ENCODE results near the gene BRD4. TPM values are rescaled to one million over a fixed set of nuclear protein-coding genes. Genes with fewer than 3 reads are reported as not detected.

BRD4 gene
- total and polyA plus RNA-seq, 2 donors, result 7.6 to 26.0 TPM

DNA sequence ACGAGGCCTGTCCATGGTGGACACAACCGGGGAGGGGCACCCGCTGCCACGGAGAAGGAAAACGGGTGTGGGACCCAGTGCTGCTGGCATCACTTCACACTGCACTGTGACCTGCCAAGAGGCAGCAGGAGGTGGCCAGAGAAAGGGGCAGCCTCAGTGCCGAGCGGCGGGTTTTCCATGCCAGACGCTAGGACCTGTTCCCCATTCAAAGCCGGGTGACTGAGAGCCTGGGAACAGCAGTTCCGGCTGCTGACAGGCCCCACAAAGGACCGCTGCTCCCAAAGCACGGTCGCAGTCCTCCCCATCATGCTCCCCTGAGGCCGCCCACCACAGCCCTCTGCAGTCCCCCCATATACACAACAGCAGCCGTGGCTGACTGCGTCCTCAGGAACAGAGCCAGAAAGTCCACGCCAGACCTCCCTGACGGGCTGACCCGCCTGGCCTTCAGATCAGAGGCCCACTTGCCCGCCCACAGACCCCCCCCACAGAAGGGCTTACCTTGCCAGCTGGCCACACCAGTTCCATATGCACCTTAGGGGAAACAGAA is 41.8 kb upstream of the BRD4 start:
- Histone ChIP-seq H3K9me3 (ENCODE audit: control insufficient read depth in 2 of 2, insufficient read depth in 1 of 2, low read length in 1 of 2) (no peaks in the 10 kb centered on the region), H3K27ac (ENCODE audit: low read depth in 1 of 2, low read length in 1 of 2) (no peak overlapping the region), H3K4me1 (ENCODE audit: control insufficient read depth in 2 of 2, insufficient read depth in 2 of 2, low read length in 2 of 2) (peaks cover 6 to 15% of the 10 kb centered on the region in 2 donors), H3K4me3 (ENCODE audit: low read length in 2 of 2) (no peak overlapping the region), H3K27me3 (ENCODE audit: control insufficient read depth in 2 of 2, insufficient read depth in 1 of 2, low read length in 1 of 2) (no peaks in the 10 kb centered on the region), H3K36me3 (ENCODE audit: control insufficient read depth in 2 of 2, insufficient read depth in 2 of 2, low read length in 1 of 2) (peaks cover 58 to 61% of the 10 kb centered on the region in 2 donors)
- WGBS, result 91% methylated on average over 21 of the region's 21 CpGs
- no peak for DNase-seq (ENCODE audit: low read depth in 6 of 9, low spot score in 9 of 9)

DNA sequence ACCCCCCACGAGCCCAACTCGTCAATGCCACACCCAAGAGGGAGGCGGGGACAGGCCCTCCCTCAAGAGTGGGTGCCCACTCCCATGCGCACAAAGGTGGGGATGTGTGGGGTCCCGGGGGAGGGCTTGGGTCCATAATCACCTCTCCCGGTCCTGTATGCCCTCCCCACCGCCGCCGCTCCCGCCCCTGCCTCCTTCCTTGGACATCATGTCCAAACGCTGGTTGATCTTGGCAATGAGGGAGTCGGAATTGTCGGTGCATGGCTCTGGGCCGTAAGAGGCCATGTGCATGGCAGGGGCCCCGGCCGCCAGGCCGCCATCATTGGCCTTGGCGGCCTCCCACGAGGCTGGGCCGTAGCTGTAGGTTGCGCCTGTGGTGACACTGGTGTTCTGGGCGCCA is 41.3 kb upstream of the BRD4 start:
- H3K27ac ChIP-seq (ENCODE audit: low read depth in 1 of 2, low read length in 1 of 2), result no peak overlapping the region
- peaks cover 63 to 66% of the 10 kb centered on the region in 2 donors for H3K36me3 ChIP-seq (ENCODE audit: control insufficient read depth in 2 of 2, insufficient read depth in 2 of 2, low read length in 1 of 2)
- WGBS, result 98% methylated on average over 22 of the region's 22 CpGs
- H3K4me1 ChIP-seq (ENCODE audit: control insufficient read depth in 2 of 2, insufficient read depth in 2 of 2, low read length in 2 of 2), result peaks cover 6 to 15% of the 10 kb centered on the region in 2 donors
- H3K4me3 ChIP-seq (ENCODE audit: low read length in 2 of 2), result no peak overlapping the region
- H3K27me3 ChIP-seq (ENCODE audit: control insufficient read depth in 2 of 2, insufficient read depth in 1 of 2, low read length in 1 of 2), result no peaks in the 10 kb centered on the region
- no peaks in the 10 kb centered on the region for H3K9me3 ChIP-seq (ENCODE audit: control insufficient read depth in 2 of 2, insufficient read depth in 1 of 2, low read length in 1 of 2)
- no peak for DNase-seq (ENCODE audit: low read depth in 6 of 9, low spot score in 9 of 9)

DNA sequence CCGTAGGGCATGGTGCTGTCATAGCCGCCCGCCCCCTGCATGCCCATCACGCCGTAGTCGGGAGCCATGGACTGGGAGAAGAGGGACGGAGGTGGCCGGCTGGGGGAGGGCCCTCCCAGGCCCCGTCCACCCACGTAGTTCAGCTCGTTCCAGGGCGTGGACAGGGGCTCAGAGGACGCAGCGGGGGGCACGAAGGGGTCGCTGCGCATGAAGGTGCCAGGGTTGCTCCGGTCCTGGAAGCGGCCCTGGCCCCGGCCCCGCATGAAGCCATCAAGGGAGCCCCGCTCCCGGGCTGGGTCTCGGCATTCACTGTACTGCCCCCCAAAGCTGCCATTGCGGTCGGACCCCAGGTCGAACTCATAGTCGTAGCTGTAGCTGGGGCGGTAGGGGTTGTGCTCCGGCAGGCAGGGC is 40.6 kb upstream of the BRD4 start:
- Histone ChIP-seq H3K36me3 (ENCODE audit: control insufficient read depth in 2 of 2, insufficient read depth in 2 of 2, low read length in 1 of 2) (peaks cover 71 to 74% of the 10 kb centered on the region in 2 donors), H3K9me3 (ENCODE audit: control insufficient read depth in 2 of 2, insufficient read depth in 1 of 2, low read length in 1 of 2) (no peaks in the 10 kb centered on the region), H3K27me3 (ENCODE audit: control insufficient read depth in 2 of 2, insufficient read depth in 1 of 2, low read length in 1 of 2) (no peaks in the 10 kb centered on the region), H3K4me3 (ENCODE audit: low read length in 2 of 2) (no peak overlapping the region), H3K4me1 (ENCODE audit: control insufficient read depth in 2 of 2, insufficient read depth in 2 of 2, low read length in 2 of 2) (peaks cover 6 to 11% of the 10 kb centered on the region in 2 donors), H3K27ac (ENCODE audit: low read depth in 1 of 2, low read length in 1 of 2) (no peak overlapping the region)
- 98% methylated on average over 30 of the region's 30 CpGs for WGBS
- DNase-seq (ENCODE audit: low read depth in 6 of 9, low spot score in 9 of 9), result no peak

GRCh38 chr19:15372470-15372869 is 40.1 kb upstream of the BRD4 start:
- Histone ChIP-seq H3K4me1 (ENCODE audit: control insufficient read depth in 2 of 2, insufficient read depth in 2 of 2, low read length in 2 of 2) (peaks cover 3 to 7% of the 10 kb centered on the region in 2 donors), H3K36me3 (ENCODE audit: control insufficient read depth in 2 of 2, insufficient read depth in 2 of 2, low read length in 1 of 2) (peaks cover 75 to 78% of the 10 kb centered on the region in 2 donors), H3K9me3 (ENCODE audit: control insufficient read depth in 2 of 2, insufficient read depth in 1 of 2, low read length in 1 of 2) (no peaks in the 10 kb centered on the region), H3K27me3 (ENCODE audit: control insufficient read depth in 2 of 2, insufficient read depth in 1 of 2, low read length in 1 of 2) (no peaks in the 10 kb centered on the region), H3K27ac (ENCODE audit: low read depth in 1 of 2, low read length in 1 of 2) (no peak overlapping the region), H3K4me3 (ENCODE audit: low read length in 2 of 2) (no peak overlapping the region)
- 98% methylated on average over 14 of the region's 14 CpGs for WGBS
- DNase-seq (ENCODE audit: low read depth in 6 of 9, low spot score in 9 of 9), result no peak

GRCh38 chr19:15371786-15372380 is 39.5 kb upstream of the BRD4 start:
- peaks cover 0 to 2% of the 10 kb centered on the region in 2 donors for H3K4me1 ChIP-seq (ENCODE audit: control insufficient read depth in 2 of 2, insufficient read depth in 2 of 2, low read length in 2 of 2)
- H3K36me3 ChIP-seq (ENCODE audit: control insufficient read depth in 2 of 2, insufficient read depth in 2 of 2, low read length in 1 of 2), result peaks cover 77 to 84% of the 10 kb centered on the region in 2 donors
- no peak overlapping the region for H3K27ac ChIP-seq (ENCODE audit: low read depth in 1 of 2, low read length in 1 of 2)
- no peaks in the 10 kb centered on the region for H3K27me3 ChIP-seq (ENCODE audit: control insufficient read depth in 2 of 2, insufficient read depth in 1 of 2, low read length in 1 of 2)
- 98% methylated on average over 17 of the region's 17 CpGs for WGBS
- no peaks in the 10 kb centered on the region for H3K9me3 ChIP-seq (ENCODE audit: control insufficient read depth in 2 of 2, insufficient read depth in 1 of 2, low read length in 1 of 2)
- H3K4me3 ChIP-seq (ENCODE audit: low read length in 2 of 2), result no peak overlapping the region
- no peak for DNase-seq (ENCODE audit: low read depth in 6 of 9, low spot score in 9 of 9)

DNA sequence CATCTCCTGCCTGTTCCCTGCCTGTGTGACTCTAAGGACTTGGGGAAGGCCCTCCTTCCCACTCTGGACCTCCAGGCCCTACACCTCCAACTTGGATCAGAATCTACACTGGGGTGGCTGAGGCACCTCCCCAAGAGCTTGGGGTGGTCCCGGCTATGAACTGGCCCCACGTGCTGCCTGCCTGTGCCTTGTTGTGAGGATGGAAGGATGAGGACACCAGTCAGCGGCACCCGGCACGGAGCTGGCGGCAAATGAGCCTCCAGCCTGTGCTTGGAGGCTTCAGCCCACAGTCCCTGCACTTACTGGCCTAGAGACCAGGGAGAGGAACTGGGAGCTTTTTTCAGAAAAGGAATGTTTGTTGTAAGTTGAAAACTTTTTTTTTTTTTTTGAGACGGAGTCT is 38.8 kb upstream of the BRD4 start:
- Histone ChIP-seq H3K27me3 (ENCODE audit: control insufficient read depth in 2 of 2, insufficient read depth in 1 of 2, low read length in 1 of 2) (no peaks in the 10 kb centered on the region), H3K9me3 (ENCODE audit: control insufficient read depth in 2 of 2, insufficient read depth in 1 of 2, low read length in 1 of 2) (no peaks in the 10 kb centered on the region), H3K36me3 (ENCODE audit: control insufficient read depth in 2 of 2, insufficient read depth in 2 of 2, low read length in 1 of 2) (peaks cover 77 to 88% of the 10 kb centered on the region in 2 donors), H3K4me3 (ENCODE audit: low read length in 2 of 2) (no peak overlapping the region), H3K27ac (ENCODE audit: low read depth in 1 of 2, low read length in 1 of 2) (no peak overlapping the region), H3K4me1 (ENCODE audit: control insufficient read depth in 2 of 2, insufficient read depth in 2 of 2, low read length in 2 of 2) (no peaks in the 10 kb centered on the region)
- WGBS, result 97% methylated on average over 7 of the region's 7 CpGs
- DNase-seq (ENCODE audit: low read depth in 6 of 9, low spot score in 9 of 9), result no peak

DNA sequence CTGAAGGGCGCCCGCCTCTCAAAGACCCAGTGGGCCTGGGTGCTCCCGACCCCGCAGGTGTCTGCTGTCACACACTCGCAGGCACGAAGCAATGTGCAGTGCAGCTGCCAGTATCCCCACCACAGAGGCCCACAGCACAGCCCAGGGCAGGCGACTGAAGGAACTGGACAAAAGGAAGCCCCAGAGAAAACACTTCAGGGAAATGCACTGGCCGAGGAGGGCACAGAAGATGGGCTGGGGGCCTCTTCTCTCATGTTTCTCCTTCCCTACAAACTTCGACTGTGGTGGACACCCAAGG is 37.2 kb upstream of the BRD4 start:
- H3K9me3 ChIP-seq (ENCODE audit: control insufficient read depth in 2 of 2, insufficient read depth in 1 of 2, low read length in 1 of 2), result no peaks in the 10 kb centered on the region
- H3K27me3 ChIP-seq (ENCODE audit: control insufficient read depth in 2 of 2, insufficient read depth in 1 of 2, low read length in 1 of 2), result no peaks in the 10 kb centered on the region
- DNase-seq (ENCODE audit: low read depth in 6 of 9, low spot score in 9 of 9), result no peak
- H3K4me3 ChIP-seq (ENCODE audit: low read length in 2 of 2), result no peak overlapping the region
- H3K36me3 ChIP-seq (ENCODE audit: control insufficient read depth in 2 of 2, insufficient read depth in 2 of 2, low read length in 1 of 2), result peaks cover 83 to 93% of the 10 kb centered on the region in 2 donors
- no peaks in the 10 kb centered on the region for H3K4me1 ChIP-seq (ENCODE audit: control insufficient read depth in 2 of 2, insufficient read depth in 2 of 2, low read length in 2 of 2)
- over 99% methylated on average over 9 of the region's 9 CpGs for WGBS
- no peak overlapping the region for H3K27ac ChIP-seq (ENCODE audit: low read depth in 1 of 2, low read length in 1 of 2)

GRCh38 chr19:15368798-15369593 is 36.7 kb upstream of the BRD4 start:
- H3K4me3 ChIP-seq (ENCODE audit: low read length in 2 of 2), result no peak overlapping the region
- no peaks in the 10 kb centered on the region for H3K4me1 ChIP-seq (ENCODE audit: control insufficient read depth in 2 of 2, insufficient read depth in 2 of 2, low read length in 2 of 2)
- DNase-seq (ENCODE audit: low read depth in 6 of 9, low spot score in 9 of 9), result no peak
- no peaks in the 10 kb centered on the region for H3K27me3 ChIP-seq (ENCODE audit: control insufficient read depth in 2 of 2, insufficient read depth in 1 of 2, low read length in 1 of 2)
- H3K36me3 ChIP-seq (ENCODE audit: control insufficient read depth in 2 of 2, insufficient read depth in 2 of 2, low read length in 1 of 2), result peaks cover 81 to 92% of the 10 kb centered on the region in 2 donors
- H3K27ac ChIP-seq (ENCODE audit: low read depth in 1 of 2, low read length in 1 of 2), result no peak overlapping the region
- H3K9me3 ChIP-seq (ENCODE audit: control insufficient read depth in 2 of 2, insufficient read depth in 1 of 2, low read length in 1 of 2), result no peaks in the 10 kb centered on the region
- WGBS, result 98% methylated on average over 35 of the region's 35 CpGs

GRCh38 chr19:15368051-15368632 is 35.8 kb upstream of the BRD4 start:
- H3K9me3 ChIP-seq (ENCODE audit: control insufficient read depth in 2 of 2, insufficient read depth in 1 of 2, low read length in 1 of 2), result no peaks in the 10 kb centered on the region
- peaks cover 72 to 83% of the 10 kb centered on the region in 2 donors for H3K36me3 ChIP-seq (ENCODE audit: control insufficient read depth in 2 of 2, insufficient read depth in 2 of 2, low read length in 1 of 2)
- no peak overlapping the region for H3K27ac ChIP-seq (ENCODE audit: low read depth in 1 of 2, low read length in 1 of 2)
- no peaks in the 10 kb centered on the region for H3K27me3 ChIP-seq (ENCODE audit: control insufficient read depth in 2 of 2, insufficient read depth in 1 of 2, low read length in 1 of 2)
- no peaks in the 10 kb centered on the region for H3K4me1 ChIP-seq (ENCODE audit: control insufficient read depth in 2 of 2, insufficient read depth in 2 of 2, low read length in 2 of 2)
- no peak overlapping the region for H3K4me3 ChIP-seq (ENCODE audit: low read length in 2 of 2)
- no peak for DNase-seq (ENCODE audit: low read depth in 6 of 9, low spot score in 9 of 9)
- whole genome bisulfite sequencing, result 97% methylated on average over 24 of the region's 24 CpGs
